NCI-H446 treated with DMSO at 0.1 percent for 48 hours (cell line): ENCODE data around the gene NWD2.

Experiments
- DNase-seq: peaks from one replicate; lab custom pipeline; 2025; lab: John Stamatoyannopoulos, UW

The NWD2 gene

GRCh38 chr4:37438564-37439279 is 194.2 kb downstream of the NWD2 start:
- no peak for DNase-seq

- no peak for DNase-seq
Measured at GRCh38 chr4:37439809-37440474, 195.4 kb downstream of the NWD2 start.

- DNase-seq, result no peak
Measured at GRCh38 chr4:37440501-37440900, 196.0 kb downstream of the NWD2 start.

DNA sequence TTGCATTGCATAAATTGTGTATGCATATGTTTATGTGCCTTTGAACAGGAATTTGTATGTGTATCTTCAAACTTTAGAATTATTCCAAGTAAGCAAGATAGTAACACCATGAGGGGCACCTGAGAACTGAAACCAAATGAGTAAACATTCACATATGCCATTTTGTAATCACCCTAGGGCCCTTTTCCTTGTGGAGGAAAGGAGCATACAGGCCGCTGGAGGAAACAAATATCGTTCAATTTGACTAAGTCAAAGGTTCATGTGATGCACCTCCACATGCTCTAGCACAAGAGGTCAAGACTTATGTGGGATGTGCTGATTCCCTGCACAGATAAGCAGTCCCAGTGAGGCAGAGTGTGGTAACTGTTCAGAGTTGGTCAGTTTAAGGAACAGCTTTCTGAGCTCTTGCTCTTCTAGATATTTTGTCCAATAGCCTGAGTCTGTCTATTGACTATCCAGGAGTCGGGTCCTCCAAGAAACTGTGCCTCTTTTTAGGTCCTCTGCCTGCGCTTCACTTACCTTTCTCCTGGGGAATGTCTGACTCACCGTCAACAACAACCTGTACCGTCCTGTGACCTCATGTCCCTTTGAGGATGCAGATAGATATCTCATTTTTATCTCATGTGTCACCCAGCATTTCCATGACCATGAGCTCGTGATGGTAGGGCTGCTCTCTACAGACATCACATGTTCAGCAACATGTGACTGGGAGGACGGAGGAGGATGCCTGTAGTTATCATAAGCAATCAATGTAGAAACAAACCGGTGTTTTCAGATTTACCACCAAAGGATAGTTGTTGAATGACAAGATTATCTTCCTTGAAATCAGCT is 196.9 kb downstream of the NWD2 start:
- no peak for DNase-seq

GRCh38 chr4:37442062-37442323 is 197.4 kb downstream of the NWD2 start:
- DNase-seq, result no peak

GRCh38 chr4:37443137-37443536 is 198.6 kb downstream of the NWD2 start:
- DNase-seq, result no peak

- no peak for DNase-seq
Measured at GRCh38 chr4:37445023-37445422, 200.5 kb downstream of the NWD2 start.

GRCh38 chr4:37446016-37446415 is 201.5 kb downstream of the NWD2 start:
- DNase-seq, result no peak

DNA sequence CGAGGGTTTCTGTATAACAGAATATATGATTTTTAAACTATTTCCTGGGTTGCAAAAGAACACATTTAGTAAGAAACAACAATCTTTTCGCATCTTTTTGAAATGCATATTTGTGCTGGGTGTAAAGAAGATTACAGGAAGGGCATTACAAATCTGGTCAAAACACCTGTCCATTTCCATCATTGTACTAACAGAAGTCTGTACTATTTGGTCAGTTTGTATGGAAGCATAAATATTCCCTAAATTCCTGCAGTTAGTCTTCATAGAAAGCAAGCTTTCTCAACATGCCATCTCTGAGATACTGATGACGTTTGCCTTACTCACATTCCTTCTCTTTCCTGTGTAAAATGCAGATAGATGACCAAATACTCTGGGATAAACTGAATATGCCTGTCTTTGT is 203.3 kb downstream of the NWD2 start:
- DNase-seq, result no peak

DNA sequence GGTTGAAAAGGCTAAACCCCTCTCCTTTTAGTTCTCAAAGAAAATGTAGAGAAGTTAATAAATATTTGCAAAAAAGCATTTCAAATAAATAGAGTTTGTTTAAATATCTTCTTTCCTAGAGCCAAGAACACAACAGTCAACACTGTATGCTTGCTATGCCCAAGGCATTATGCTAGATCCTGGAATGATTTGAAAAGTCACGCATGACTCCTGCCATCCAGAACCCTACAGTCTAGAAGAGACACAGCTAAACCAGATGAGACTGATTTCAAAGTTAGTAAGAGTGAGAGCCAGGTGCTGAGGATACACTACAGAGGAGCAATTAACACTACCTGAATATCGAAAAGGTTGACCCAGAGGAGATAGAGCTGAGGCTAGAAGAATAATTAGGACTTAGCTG is 205.8 kb downstream of the NWD2 start:
- no peak for DNase-seq

DNA sequence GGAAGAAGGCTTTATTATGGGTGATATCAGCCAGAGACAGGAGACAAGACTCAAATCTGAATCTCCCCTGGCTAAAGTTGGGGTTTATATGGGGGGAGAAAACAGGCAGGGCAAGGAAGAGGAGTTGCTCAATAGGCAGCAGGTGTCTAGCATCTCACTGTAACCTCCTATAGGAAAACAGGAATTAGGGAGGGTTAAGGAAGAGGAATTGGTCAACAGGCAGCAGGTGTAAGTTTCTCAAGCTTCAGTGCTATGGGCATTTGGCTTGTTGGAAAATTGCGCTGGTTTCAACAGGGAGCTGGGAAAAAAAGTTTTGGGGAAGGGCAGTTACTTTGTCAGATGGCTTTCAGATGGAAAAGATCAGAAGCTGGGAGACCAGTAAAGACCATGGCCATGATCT is 206.4 kb downstream of the NWD2 start:
- DNase-seq, result no peak

- no peak for DNase-seq
Measured at GRCh38 chr4:37451656-37452055, 207.1 kb downstream of the NWD2 start.

GRCh38 chr4:37452952-37453280 is 208.4 kb downstream of the NWD2 start:
- peak; percentile 57 for DNase-seq

DNA sequence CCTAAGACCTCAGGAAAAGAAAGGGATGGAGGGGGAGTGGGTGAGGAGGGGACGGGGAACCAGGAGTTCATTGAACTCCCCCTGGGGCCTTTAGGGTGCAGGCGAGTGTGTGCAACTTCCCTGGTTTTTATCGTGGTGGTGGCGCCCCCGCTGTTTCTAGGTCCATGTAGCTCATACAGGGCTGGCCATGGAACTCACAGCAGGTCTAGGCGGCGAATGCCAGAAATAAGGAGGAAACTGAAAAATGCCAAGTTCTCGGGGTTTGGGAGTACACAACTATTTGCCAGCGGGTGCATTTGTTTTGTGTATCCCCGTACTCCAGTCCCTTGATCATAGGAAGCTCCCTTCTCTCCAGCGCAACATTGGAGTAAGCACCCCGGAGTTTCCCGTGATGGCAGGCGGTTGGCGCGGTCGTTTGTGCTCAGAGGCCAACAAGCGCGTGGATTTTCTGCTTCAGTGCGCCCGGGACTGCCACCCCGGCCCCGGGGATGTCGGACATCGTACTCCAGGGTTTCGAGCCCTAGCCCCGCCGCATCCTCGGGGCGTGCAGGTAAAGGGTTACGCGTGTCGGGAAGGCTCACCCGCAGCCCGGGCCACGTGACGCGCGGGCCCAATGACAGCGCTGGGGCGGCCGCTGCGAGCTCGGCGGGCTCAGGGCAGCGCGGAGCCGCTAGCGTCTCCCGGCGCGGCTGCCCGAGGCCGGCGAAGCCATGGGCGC is 208.9 kb downstream of the NWD2 start:
- peak; percentile 7 for DNase-seq

DNA sequence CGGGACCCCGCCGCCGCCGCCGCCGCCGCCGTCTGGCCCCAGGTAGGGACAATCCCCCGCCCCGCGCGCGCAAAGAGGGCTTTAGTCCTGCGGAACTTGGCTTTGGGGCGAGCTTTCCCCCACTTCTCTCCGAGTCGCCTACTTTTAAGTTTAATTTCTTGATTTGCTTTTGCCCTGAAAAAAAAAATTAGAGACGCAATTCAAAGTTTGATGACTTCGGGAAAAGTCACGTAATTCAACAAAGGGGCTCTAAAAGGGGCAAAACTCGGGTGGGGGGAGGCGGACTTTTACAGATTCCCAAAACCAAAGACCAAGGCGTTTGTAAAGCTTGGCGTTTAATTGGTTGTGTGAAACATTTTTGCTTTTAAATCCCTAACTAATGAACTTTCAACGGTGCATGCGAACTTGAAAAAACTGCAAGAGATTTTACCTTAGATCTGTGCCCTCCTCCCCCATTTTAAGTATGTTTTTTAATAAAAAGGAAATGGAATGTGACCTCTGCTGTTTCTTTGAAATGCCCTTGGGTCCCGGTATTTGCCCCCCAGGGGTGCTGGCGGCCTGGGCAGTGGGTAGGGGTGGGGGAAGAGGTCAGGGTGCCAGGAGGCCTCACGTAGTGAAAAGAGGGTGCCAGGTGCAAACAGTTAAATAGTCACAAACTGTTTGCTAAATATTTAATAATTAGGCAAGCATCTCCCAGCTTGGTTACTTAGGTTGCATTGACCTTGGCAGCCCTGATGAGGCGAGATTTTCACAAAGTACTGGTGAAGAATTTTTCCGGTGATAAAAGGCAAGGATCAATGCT is 209.7 kb downstream of the NWD2 start:
- no peak for DNase-seq

GRCh38 chr4:37455301-37456131 is 211.0 kb downstream of the NWD2 start:
- DNase-seq, result no peak

GRCh38 chr4:37461801-37462200 is 217.3 kb downstream of the NWD2 start:
- no peak for DNase-seq

DNA sequence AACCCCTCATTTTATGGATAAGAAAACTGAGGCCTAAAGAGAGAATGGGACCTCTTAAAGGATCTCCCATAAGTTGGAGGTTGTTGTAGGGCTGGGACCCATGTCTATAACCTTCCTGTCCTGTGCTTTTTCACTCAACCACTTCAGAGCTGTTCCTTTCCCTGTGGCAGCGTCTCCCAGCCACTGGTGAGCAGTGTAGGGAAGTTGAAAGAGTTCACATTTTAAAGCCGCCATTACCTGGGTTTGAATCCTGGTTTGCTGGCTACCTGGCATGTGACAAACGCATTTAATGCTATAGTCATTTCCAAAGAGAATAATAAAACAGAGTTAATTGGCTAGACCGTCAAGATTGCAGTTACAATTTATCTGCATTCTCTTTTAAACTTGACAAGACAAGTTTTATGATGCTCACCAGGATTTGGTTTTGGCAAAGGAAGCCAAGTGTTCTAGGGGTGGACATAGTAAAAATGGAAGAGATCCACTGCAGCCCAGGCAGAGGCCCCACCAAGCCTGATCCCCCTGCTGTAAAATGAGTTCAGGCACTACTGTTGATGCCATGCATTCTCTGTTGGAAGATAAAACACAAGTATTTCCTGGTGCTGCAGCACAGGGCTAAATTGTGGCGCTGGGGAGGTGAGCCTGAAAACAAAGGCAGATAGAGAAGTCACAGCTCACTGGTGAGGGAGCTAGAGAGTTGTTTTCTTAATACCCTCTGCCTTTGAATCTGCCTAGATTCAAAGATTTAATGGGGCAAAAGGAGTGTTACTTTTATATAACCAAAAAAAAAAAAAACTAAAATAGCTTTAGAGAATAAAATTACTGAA is 218.7 kb downstream of the NWD2 start:
- DNase-seq, result no peak

- no peak for DNase-seq
Measured at GRCh38 chr4:37464373-37465128, 220.0 kb downstream of the NWD2 start.
